Mesendoderm (in vitro differentiated cells): Measurements from ENCODE around the gene RCSD1.
A peak's percentile ranks its signal among the peaks of the same experiment; 100 is the strongest.

Experiments used
- DNase-seq: peaks from one replicate; pipeline ENCODE4 v3.0.0; 2013
- H2AK5ac ChIP-seq: 2 replicates; pipeline ENCODE4 v1.6.1; 2013; ENCODE audit warnings: low read length, inconsistent platforms
- H2BK120ac ChIP-seq: 2 replicates; pipeline ENCODE4 v1.6.1; 2013; ENCODE audit warnings: low read depth, mild to moderate bottlenecking, low read length, moderate library complexity, mixed read lengths
- H2BK15ac ChIP-seq: replicated peaks from 2 replicates; pipeline ENCODE4 v1.6.1; 2013; ENCODE audit warnings: low read depth, mild to moderate bottlenecking, moderate library complexity
- H2BK5ac ChIP-seq: 2 replicates; pipeline ENCODE4 v1.6.1; 2013; ENCODE audit warnings: low read length, inconsistent platforms
- H3K18ac ChIP-seq: 2 replicates; pipeline ENCODE4 v1.6.1; 2013; ENCODE audit warnings: mild to moderate bottlenecking, low read length, mixed read lengths
- H3K23ac ChIP-seq: one replicate; pipeline ENCODE4 v1.6.1; 2013; ENCODE audit warnings: low read length
- H3K27ac ChIP-seq: 2 replicates; pipeline ENCODE4 v1.5.1; 2013; ENCODE audit warnings: low read depth, mild to moderate bottlenecking, inconsistent platforms, low read length, moderate library complexity
- H3K27me3 ChIP-seq: 2 replicates; pipeline ENCODE4 v1.6.1; 2013; ENCODE audit warnings: low read length, control low read depth, mild to moderate bottlenecking, inconsistent platforms; ENCODE audit not compliant: insufficient read depth, poor library complexity
- H3K36me3 ChIP-seq: 2 replicates; pipeline ENCODE4 v1.6.1; 2013; ENCODE audit warnings: low read length, inconsistent platforms; ENCODE audit not compliant: control insufficient read depth, insufficient read depth
- H3K4ac ChIP-seq: one replicate; pipeline ENCODE4 v1.6.1; 2013; ENCODE audit warnings: low read depth, mild to moderate bottlenecking, low read length, moderate library complexity
- H3K4me1 ChIP-seq: 2 replicates; pipeline ENCODE4 v1.6.1; 2013; ENCODE audit warnings: low read depth, low read length, inconsistent platforms; ENCODE audit not compliant: control insufficient read depth
- H3K4me2 ChIP-seq: 2 replicates; pipeline ENCODE4 v1.6.1; 2013; ENCODE audit warnings: low read length
- H3K4me3 ChIP-seq: 2 replicates; pipeline ENCODE4 v1.5.1; 2013; ENCODE audit warnings: mild to moderate bottlenecking, low read length
- H3K56ac ChIP-seq: one replicate; pipeline ENCODE4 v1.6.1; 2013; ENCODE audit warnings: low read length
- H3K79me1 ChIP-seq: 2 replicates; pipeline ENCODE4 v1.6.1; 2013; ENCODE audit warnings: low read length, inconsistent platforms
- H3K79me2 ChIP-seq: 2 replicates; pipeline ENCODE4 v1.6.1; 2013; ENCODE audit warnings: mild to moderate bottlenecking, low read length; ENCODE audit not compliant: control insufficient read depth, insufficient read depth
- H3K9ac ChIP-seq: 2 replicates; pipeline ENCODE4 v1.6.1; 2013; ENCODE audit warnings: low read length, inconsistent platforms
- H4K5ac ChIP-seq: one replicate; pipeline ENCODE4 v1.6.1; 2013; ENCODE audit warnings: low read length
- H4K8ac ChIP-seq: one replicate; pipeline ENCODE4 v1.6.1; 2013; ENCODE audit warnings: low read depth, mild to moderate bottlenecking, control low read depth, low read length, moderate library complexity
- WGBS: extraction: QIAGEN DNeasy Blood & Tissue Kit; methylation state at CpG from one replicate; pipeline ENCODE4 v1.1.7; 2013; ENCODE audit warnings: low lambda C conversion rate, missing lambda C conversion rate; ENCODE audit not compliant: insufficient coverage; ENCODE audit errors: extremely low coverage; 5-methylcytosine and 5-hydroxymethylcytosine counted together

Gene RCSD1

GRCh38 chr1:167633258-167633944 is 3.4 kb downstream of the RCSD1 start:
- Histone ChIP-seq H3K4me1 (peaks cover 16% of the 10 kb centered on the region), H2BK120ac (no peak overlapping the region), H3K79me1 (no peaks in the 10 kb centered on the region), H3K9ac (no peak overlapping the region), H3K23ac (no peak overlapping the region), H3K36me3 (no peaks in the 10 kb centered on the region), H3K27me3 (peaks cover 4% of the 10 kb centered on the region), H2BK5ac (no peak overlapping the region), H2AK5ac (no peak overlapping the region), H3K79me2 (no peaks in the 10 kb centered on the region), H3K27ac (no peak overlapping the region), H3K56ac (no peak overlapping the region), H4K5ac (no peak overlapping the region), H2BK15ac (no peak overlapping the region), H3K18ac (no peak overlapping the region), H3K4me3 (no peak overlapping the region), H3K4me2 (no peak overlapping the region), H4K8ac (no peak overlapping the region), H3K4ac (no peak overlapping the region)
- no CpG with 5 or more reads among the region's 3 CpGs for WGBS
- no peak for DNase-seq

GRCh38 chr1:167634435-167634834 is 4.4 kb downstream of the RCSD1 start:
- Histone ChIP-seq H3K18ac (no peak overlapping the region), H2BK15ac (no peak overlapping the region), H2BK5ac (no peak overlapping the region), H4K5ac (no peak overlapping the region), H3K79me1 (no peaks in the 10 kb centered on the region), H3K56ac (no peak overlapping the region), H2AK5ac (no peak overlapping the region), H3K4ac (no peak overlapping the region), H3K9ac (no peak overlapping the region), H3K79me2 (no peaks in the 10 kb centered on the region), H3K4me3 (no peak overlapping the region), H3K4me1 (peaks cover 16% of the 10 kb centered on the region), H3K36me3 (no peaks in the 10 kb centered on the region), H3K27me3 (peaks cover 3% of the 10 kb centered on the region), H3K27ac (no peak overlapping the region), H2BK120ac (no peak overlapping the region), H3K4me2 (no peak overlapping the region), H4K8ac (no peak overlapping the region), H3K23ac (no peak overlapping the region)
- WGBS, result no CpG with 5 or more reads among the region's 2 CpGs
- no peak for DNase-seq

- H2AK5ac ChIP-seq, result no peak overlapping the region
- peak overlapping the region; percentile 47 for H3K56ac ChIP-seq
- no peak overlapping the region for H3K9ac ChIP-seq
- no peaks in the 10 kb centered on the region for H3K79me1 ChIP-seq
- H4K8ac ChIP-seq, result no peak overlapping the region
- H3K79me2 ChIP-seq, result no peaks in the 10 kb centered on the region
- no peak overlapping the region for H3K23ac ChIP-seq
- H3K4ac ChIP-seq, result no peak overlapping the region
- peak overlapping the region; percentile 5 for H3K18ac ChIP-seq
- H3K27me3 ChIP-seq, result peaks cover 3% of the 10 kb centered on the region
- no peak overlapping the region for H3K4me3 ChIP-seq
- H3K36me3 ChIP-seq, result no peaks in the 10 kb centered on the region
- H2BK15ac ChIP-seq, result no peak overlapping the region
- H4K5ac ChIP-seq, result no peak overlapping the region
- H2BK120ac ChIP-seq, result no peak overlapping the region
- peak; percentile 78 for DNase-seq
- H3K4me1 ChIP-seq, result peaks cover 14% of the 10 kb centered on the region
- no CpG with 5 or more reads among the region's 19 CpGs for WGBS
- no peak overlapping the region for H3K27ac ChIP-seq
- H2BK5ac ChIP-seq, result no peak overlapping the region
- H3K4me2 ChIP-seq, result no peak overlapping the region
Observed at GRCh38 chr1:167635156-167635648, 5.2 kb downstream of the RCSD1 start.

GRCh38 chr1:167635941-167636340 is 5.9 kb downstream of the RCSD1 start:
- Histone ChIP-seq H3K27me3 (no peaks in the 10 kb centered on the region), H3K79me2 (no peaks in the 10 kb centered on the region), H3K4me1 (peaks cover 12% of the 10 kb centered on the region), H3K9ac (no peak overlapping the region), H3K36me3 (no peaks in the 10 kb centered on the region), H3K23ac (no peak overlapping the region), H2BK5ac (no peak overlapping the region), H3K4me3 (no peak overlapping the region), H3K4me2 (no peak overlapping the region), H4K5ac (no peak overlapping the region), H2BK120ac (no peak overlapping the region), H3K4ac (no peak overlapping the region), H3K18ac (no peak overlapping the region), H3K79me1 (no peaks in the 10 kb centered on the region), H4K8ac (no peak overlapping the region), H2AK5ac (no peak overlapping the region), H3K56ac (no peak overlapping the region), H3K27ac (no peak overlapping the region), H2BK15ac (no peak overlapping the region)
- no peak for DNase-seq
- no CpG with 5 or more reads among the region's 3 CpGs for WGBS

- no peaks in the 10 kb centered on the region for H3K79me1 ChIP-seq
- H3K27ac ChIP-seq, result no peak overlapping the region
- H3K23ac ChIP-seq, result no peak overlapping the region
- no peak overlapping the region for H3K18ac ChIP-seq
- H3K56ac ChIP-seq, result no peak overlapping the region
- H2BK15ac ChIP-seq, result no peak overlapping the region
- H4K5ac ChIP-seq, result no peak overlapping the region
- H2BK5ac ChIP-seq, result no peak overlapping the region
- no peaks in the 10 kb centered on the region for H3K79me2 ChIP-seq
- no peak overlapping the region for H4K8ac ChIP-seq
- no peak for DNase-seq
- H3K9ac ChIP-seq, result no peak overlapping the region
- no peak overlapping the region for H3K4me3 ChIP-seq
- H3K36me3 ChIP-seq, result no peaks in the 10 kb centered on the region
- no CpG with 5 or more reads among the region's 5 CpGs for WGBS
- H3K27me3 ChIP-seq, result no peaks in the 10 kb centered on the region
- peaks cover 2% of the 10 kb centered on the region for H3K4me1 ChIP-seq
- H2BK120ac ChIP-seq, result no peak overlapping the region
- H3K4ac ChIP-seq, result no peak overlapping the region
- no peak overlapping the region for H3K4me2 ChIP-seq
- no peak overlapping the region for H2AK5ac ChIP-seq
Observed at GRCh38 chr1:167638064-167638463, 8.0 kb downstream of the RCSD1 start.

- no CpG with 5 or more reads among the region's 8 CpGs for WGBS
- no peak overlapping the region for H3K4me3 ChIP-seq
- H3K4ac ChIP-seq, result no peak overlapping the region
- no peak overlapping the region for H4K5ac ChIP-seq
- no peak overlapping the region for H3K56ac ChIP-seq
- no peaks in the 10 kb centered on the region for H3K79me1 ChIP-seq
- H2BK5ac ChIP-seq, result no peak overlapping the region
- no peaks in the 10 kb centered on the region for H3K36me3 ChIP-seq
- H4K8ac ChIP-seq, result no peak overlapping the region
- H3K9ac ChIP-seq, result no peak overlapping the region
- no peak overlapping the region for H2BK15ac ChIP-seq
- H3K4me2 ChIP-seq, result no peak overlapping the region
- H2BK120ac ChIP-seq, result no peak overlapping the region
- no peak overlapping the region for H3K27ac ChIP-seq
- H3K79me2 ChIP-seq, result no peaks in the 10 kb centered on the region
- no peak overlapping the region for H3K18ac ChIP-seq
- H3K23ac ChIP-seq, result no peak overlapping the region
- no peak overlapping the region for H2AK5ac ChIP-seq
- H3K4me1 ChIP-seq, result peaks cover 11% of the 10 kb centered on the region
- no peaks in the 10 kb centered on the region for H3K27me3 ChIP-seq
- no peak for DNase-seq
Observed at GRCh38 chr1:167640051-167640450, 10.0 kb downstream of the RCSD1 start.
